K562 (cell line): ENCODE data around the gene TCF7. TPM values are rescaled to one million over a fixed set of nuclear protein-coding genes. Genes with fewer than 3 reads are reported as not detected.

Experiments used
- ATAC-seq: fragments of 200-7000 bp; cut with Tn5 transposase; 3 replicates; pipeline ENCODE4 v1.9.1; 2020; ENCODE audit warnings: moderate library complexity
- BruUV-seq: library from RNA; stranded (reverse); fragments of 400-500 nt; replicated peaks from 2 replicates; lab custom pipeline; 2021; lab: Mats Ljungman, UMichigan
- CTCF ChIA-PET: fragments of 300-600 bp; formaldehyde crosslinking; extraction: SDS; loops from one replicate; lab custom pipeline; 2021; ENCODE audit warnings: low intra/inter-chr PET ratio; lab: Yijun Ruan, JAX
- POLR2A ChIA-PET: fragments of 300-600, 350-650 bp; sonication (Branson Sonifier 250); formaldehyde crosslinking; extraction: SDS; loops from one replicate; lab custom pipeline; 2021; ENCODE audit warnings: antibody characterized with exemption, inconsistent platforms; lab: Yijun Ruan, JAX
- DNase-seq, 4 experiments: peaks; one replicate each; pipeline versions ENCODE4 v3.0.0 to v3.0.0-alpha.2; 2011 to 2018; ENCODE audit warnings: low spot score in 3 of 4, mixed read lengths in 3 of 4; ENCODE audit errors: extremely low read depth in 1 of 4
- FAIRE-seq: peaks from 2 replicates; lab custom pipeline; 2011; peaks lifted over from hg19 to GRCh38; lab: Jason Lieb, UNC
- H2AFZ ChIP-seq: 2 replicates; pipeline ENCODE4 v1.6.0; 2011; ENCODE audit warnings: low read depth, low read length, control low read depth, inconsistent platforms
- H3K27ac ChIP-seq: fragments of 200-600 bp; 3 replicates; pipeline ENCODE4 v1.8.0; 2011; ENCODE audit warnings: low read depth, mild to moderate bottlenecking, control low read depth, inconsistent platforms, low read length, moderate library complexity, mixed read lengths; ENCODE audit errors: extremely low read depth
- H3K27me3 ChIP-seq, 2 experiments: fragments of 300-600 bp in 1 of 2; 2 replicates in 1 of 2; 3 replicates in 1 of 2; pipeline versions ENCODE4 v1.6.0 to v1.8.0; 2011; ENCODE audit warnings: inconsistent platforms in 2 of 2, low read length in 2 of 2, mild to moderate bottlenecking in 1 of 2, mixed read lengths in 1 of 2, moderate library complexity in 1 of 2; ENCODE audit not compliant: control insufficient read depth in 2 of 2, insufficient read depth in 2 of 2
- H3K36me3 ChIP-seq: fragments of 300-600 bp; 3 replicates; pipeline ENCODE4 v1.8.0; 2011; ENCODE audit warnings: mild to moderate bottlenecking, low read length, inconsistent platforms; ENCODE audit not compliant: control insufficient read depth, insufficient read depth
- H3K4me1 ChIP-seq, 2 experiments: fragments of 200-600 bp in 1 of 2; replicated peaks in 1 of 2; 2 replicates in 1 of 2; 3 replicates in 1 of 2; pipeline versions ENCODE4 v1.5.1 to v1.8.0; 2011; ENCODE audit warnings: inconsistent platforms in 2 of 2, low read length in 2 of 2, mild to moderate bottlenecking in 1 of 2, mixed read lengths in 1 of 2, moderate library complexity in 1 of 2; ENCODE audit not compliant: control insufficient read depth in 2 of 2, insufficient read depth in 2 of 2
- H3K4me2 ChIP-seq: 2 replicates; pipeline ENCODE4 v1.6.1; 2011; ENCODE audit warnings: low read length, control low read depth, inconsistent platforms, mixed read lengths; ENCODE audit not compliant: insufficient read depth
- H3K4me3 ChIP-seq: fragments of 200-600 bp; sonication (generic), shearing (Covaris generic); 2 replicates; pipeline ENCODE4 v1.5.1; 2016; ENCODE audit warnings: control low read depth, inconsistent platforms
- H3K79me2 ChIP-seq: fragments of 200-600 bp; 3 replicates; pipeline ENCODE4 v1.8.0; 2011; ENCODE audit warnings: low read length, inconsistent platforms; ENCODE audit not compliant: control insufficient read depth, insufficient read depth
- H3K9ac ChIP-seq, 2 experiments: 2 replicates each; pipeline versions ENCODE4 v1.6.0 to v1.6.1; 2011; ENCODE audit warnings: low read depth in 2 of 2, low read length in 2 of 2, control low read depth in 1 of 2, inconsistent platforms in 1 of 2, mild to moderate bottlenecking in 1 of 2, mixed read lengths in 1 of 2; ENCODE audit not compliant: insufficient read depth in 1 of 2
- H3K9me1 ChIP-seq: one replicate; pipeline ENCODE4 v1.6.0; 2011; ENCODE audit warnings: inconsistent platforms, mild to moderate bottlenecking, low read length, moderate library complexity; ENCODE audit not compliant: control insufficient read depth, insufficient read depth
- H3K9me3 ChIP-seq: replicated peaks from 2 replicates; pipeline ENCODE4 v1.5.1; 2011; ENCODE audit warnings: low read depth, low read length, inconsistent platforms; ENCODE audit not compliant: control insufficient read depth, insufficient read depth
- H4K20me1 ChIP-seq: replicated peaks from 2 replicates; pipeline ENCODE4 v1.6.1; 2011; ENCODE audit warnings: low read length, inconsistent platforms, mixed read lengths; ENCODE audit not compliant: control insufficient read depth, insufficient read depth
- BCL6 ChIP-seq: fragments of 250-450 bp; sonication (Bioruptor Pico); IDR thresholded peaks from 2 replicates; pipeline ENCODE4 v1.4.0; 2020
- BDP1 ChIP-seq: IDR thresholded peaks from 3 replicates; pipeline ENCODE4 v1.6.1; 2011; ENCODE audit not compliant: insufficient read length, insufficient read depth
- CHCHD3 ChIP-seq: fragments of 250-450 bp; sonication (Bioruptor Pico); IDR thresholded peaks from 2 replicates; pipeline ENCODE4 v2.1.2; 2022; ENCODE audit warnings: mild to moderate bottlenecking
- DEAF1 ChIP-seq: fragments of 450-650 bp; formaldehyde crosslinking; IDR thresholded peaks from 2 replicates; pipeline ENCODE4 v1.4.0; 2020; ENCODE audit warnings: mild to moderate bottlenecking, moderate library complexity
- HNRNPUL1 ChIP-seq: fragments of 200-400 bp; formaldehyde crosslinking; IDR thresholded peaks from 2 replicates; pipeline ENCODE4 v1.6.1; 2017; ENCODE audit warnings: low read length
- MCM2 ChIP-seq: fragments of 450-650 bp; IDR thresholded peaks from 2 replicates; pipeline ENCODE4 v1.6.1; 2017; ENCODE audit warnings: low read depth, mild to moderate bottlenecking
- POLR2AphosphoS5 ChIP-seq: IDR thresholded peaks from 2 replicates; pipeline ENCODE4 v1.6.1; 2011; ENCODE audit warnings: mild to moderate bottlenecking, low read depth, low read length, moderate library complexity; ENCODE audit not compliant: control insufficient read depth, insufficient read depth
- ZNF449 ChIP-seq: fragments of 250-450 bp; sonication (Bioruptor Pico); IDR thresholded peaks from 2 replicates; pipeline ENCODE4 v1.8.0; 2022; ENCODE audit warnings: moderate library complexity, mild to moderate bottlenecking, inconsistent platforms
- ZNF518B ChIP-seq: fragments of 250-450 bp; sonication (Bioruptor Pico); IDR thresholded peaks from 2 replicates; pipeline ENCODE4 v1.5.0; 2021; ENCODE audit warnings: mild to moderate bottlenecking, moderate library complexity
- WGBS: fragments of 100-300 bp; shearing (Covaris generic); methylation state at CpG from one replicate; pipeline ENCODE4 v1.1.6; 2016; ENCODE audit warnings: low coverage, mixed read lengths; ENCODE audit not compliant: insufficient coverage; ENCODE audit errors: missing lambda C conversion rate; 5-methylcytosine and 5-hydroxymethylcytosine counted together
- in situ Hi-C: fragments of 300-500 bp; cut with MboI; formaldehyde crosslinking; loops from 4 replicates; pipeline ENCODE4 v1.15.0; 2018; ENCODE audit warnings: inconsistent platforms, mixed read lengths
- intact Hi-C: fragments of 100-400 bp; cut with micrococcal nuclease; formaldehyde crosslinking; loops from 2 replicates; pipeline ENCODE4 v1.14.2; 2022
- polyA plus RNA-seq, 8 experiments: library from polyadenylated mRNA; depleted of rRNA in 4 of 8; stranded (reverse) in 5 of 8; unstranded in 3 of 8; fragments of >200 nt; fragmentation: Nextera tagmentation in 2 of 8; fragmentation: Illumina TruSeq in 1 of 8; extraction: Ambion mirVana in 2 of 8; extraction: Trizol in 1 of 8; gene quantifications; 2 replicates each; pipeline versions ENCODE4 v1.2.1 to v1.2.3, GENCODE V29; 2011 to 2014; ENCODE audit warnings: inconsistent platforms in 1 of 8, missing spikeins in 1 of 8
- total RNA-seq, 7 experiments: library from RNA; depleted of rRNA in 6 of 7; stranded (reverse); fragments of >200 nt in 6 of 7; fragmentation: Illumina TruSeq in 2 of 7; extraction: Trizol in 2 of 7; gene quantifications; 2 replicates each; pipeline versions ENCODE4 v1.2.1 to v1.2.3, GENCODE V29; 2011 to 2021; ENCODE audit warnings: low replicate concordance in 1 of 7

Gene TCF7
- total and polyA plus RNA-seq, 9 of the 15 experiments (the other 6 are each of a cell fraction or from before 2014, with no cell fraction given), result 1.6 to 14.9 (median 4.2) TPM

GRCh38 chr5:134116286-134116685 lies 1.8 kb downstream of the TCF7 start:
- Histone ChIP-seq H4K20me1 (0 out of 2 replicates have a peak, but pooled peaks cover 3% of the 10 kb centered on the region), H3K9me3 (no peaks in the 10 kb centered on the region), H3K4me1 (peaks cover 17 to 30% of the 10 kb centered on the region in 2 experiments; a peak in 4 of 5 replicates), H3K79me2 (no peaks in the 10 kb centered on the region), H3K4me2 (no peak overlapping the region), H2AFZ (no peak overlapping the region), H3K9ac (no peak overlapping the region)
- ATAC-seq (no peak), FAIRE-seq (no peak), DNase-seq (no peak)
- intact Hi-C loops, result no loop called here
- in situ Hi-C loops, result no loop called here
- BruUV-seq, result no TSS peak
- TF ChIP-seq POLR2AphosphoS5, result no peak
- TF ChIP-seq CHCHD3 (CRISPR knock-in tag), result no peak
- TF ChIP-seq BCL6 (CRISPR knock-in tag), result no peak
- no peak for TF ChIP-seq HNRNPUL1
- TF ChIP-seq DEAF1 (CRISPR knock-in tag), result no peak
- no peak for TF ChIP-seq MCM2
- TF ChIP-seq ZNF518B (CRISPR knock-in tag), result no peak
- no peak for TF ChIP-seq ZNF449 (CRISPR knock-in tag)
- TF ChIP-seq BDP1, result no peak
- TF ChIP-seq, all 486 proteins: peak for 0
- ChIA-PET POLR2A (interaction anchor here (0.5 to 1.8 kb wide), 3 partner anchors 9 to 112 kb away, joined by 3 to 5 read pairs (median 3); partner anchors contain the start of gene VDAC1), CTCF (no interaction called here)
- Histone ChIP-seq H3K27ac (no peak overlapping the region), H3K4me3 (no peak overlapping the region), H3K27me3 (no peaks in the 10 kb centered on the region), H3K9me1 (peaks cover 7% of the 10 kb centered on the region), H3K36me3 (no peaks in the 10 kb centered on the region; the same call in 2 of the 3 replicates)
- 90% methylated on average over 9 of the region's 10 CpGs for WGBS
